Measurements from ENCODE around the gene MFN2.
"Not testable (repeated sequence)": the region's sequence is repeated elsewhere in the genome, so short reads cannot be mapped to it uniquely, and the experiment has no call there.

Gene MFN2

GRCh38 chr1:11979851-11980675, at the start of gene MFN2:
Gene MFN2, plus strand, starts transcription at chr1:11980444. Its CDS starts 8,725 bp downstream, at chr1:11989169.
- peak; percentile 87 to 98 (median 95) for DNase-seq

- no peak for DNase-seq
Observed at GRCh38 chr1:11930571-11931445, 49.4 kb upstream of the MFN2 start.

GRCh38 chr1:11931845-11932244, 48.4 kb upstream of the MFN2 start:
- DNase-seq = no peak

GRCh38 chr1:11934302-11935056, 45.8 kb upstream of the MFN2 start, which contains the start of gene PLOD1:
Gene PLOD1, plus strand, starts transcription at chr1:11934717. Its CDS starts 63 bp downstream, at chr1:11934780.
- peak; percentile 52 to 85 (median 76) for DNase-seq

- DNase-seq = no peak
Observed at GRCh38 chr1:11935057-11935412, 45.2 kb upstream of the MFN2 start.

GRCh38 chr1:11935733-11936132, 44.5 kb upstream of the MFN2 start:
- DNase-seq = not testable (repeated sequence)

GRCh38 chr1:11938722-11939526, 41.3 kb upstream of the MFN2 start:
- DNase-seq = no peak

GRCh38 chr1:11939794-11940193, 40.5 kb upstream of the MFN2 start:
- DNase-seq = not testable (repeated sequence)

GRCh38 chr1:11940260-11940921, 39.9 kb upstream of the MFN2 start:
- no peak for DNase-seq

- no peak for DNase-seq
Observed at GRCh38 chr1:11942280-11942679, 38.0 kb upstream of the MFN2 start.

GRCh38 chr1:11943619-11944018, 36.6 kb upstream of the MFN2 start:
- DNase-seq = no peak

- DNase-seq = no peak
Observed at GRCh38 chr1:11944358-11944931, 35.8 kb upstream of the MFN2 start.

GRCh38 chr1:11946647-11947046, 33.6 kb upstream of the MFN2 start:
- DNase-seq = no peak

GRCh38 chr1:11948822-11949458, 31.3 kb upstream of the MFN2 start:
- no peak for DNase-seq

- no peak for DNase-seq
Observed at GRCh38 chr1:11951901-11952300, 28.3 kb upstream of the MFN2 start.

- no peak for DNase-seq
Observed at GRCh38 chr1:11952455-11953109, 27.7 kb upstream of the MFN2 start.

GRCh38 chr1:11955221-11955620, 25.0 kb upstream of the MFN2 start:
- no peak for DNase-seq

- no peak for DNase-seq
Observed at GRCh38 chr1:11957398-11957797, 22.8 kb upstream of the MFN2 start.

GRCh38 chr1:11957897-11958296, 22.3 kb upstream of the MFN2 start:
- no peak for DNase-seq

GRCh38 chr1:11960276-11960675, 20.0 kb upstream of the MFN2 start:
- DNase-seq = no peak

Data from stimulated activated naive CD4-positive, alpha-beta T cell (primary cell).